ENCODE measurements around the gene PTPRN2.
"Not testable (repeated sequence)": the region's sequence is repeated elsewhere in the genome, so short reads cannot be mapped to it uniquely, and the experiment has no call there.

Gene PTPRN2

GRCh38 chr7:158315326-158315725 lies 272.3 kb downstream of the PTPRN2 start:
- DNase-seq: no peak

DNA sequence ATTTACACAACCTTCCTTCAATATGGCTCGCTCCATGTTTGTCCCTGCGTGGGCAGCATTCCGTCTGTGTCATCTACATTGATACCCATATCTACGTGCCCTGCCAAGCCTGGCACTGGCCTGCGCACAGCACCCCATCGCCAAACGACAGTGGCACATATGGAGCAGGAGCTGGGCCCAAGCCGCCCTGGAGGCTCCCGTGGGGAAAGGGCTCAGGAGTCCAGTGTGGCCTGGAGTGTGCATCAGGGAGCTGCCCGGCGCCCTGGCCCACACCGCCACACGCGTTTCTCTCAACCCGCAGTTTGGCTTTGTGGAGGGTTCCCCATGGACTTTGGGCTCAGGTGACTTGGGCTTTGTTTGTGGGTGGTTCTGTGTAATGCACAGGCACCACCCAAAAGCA lies 273.2 kb downstream of the PTPRN2 start:
- no peak for DNase-seq

- DNase-seq: no peak
These were observed 273.7 kb downstream of the PTPRN2 start for GRCh38 chr7:158313931-158314330.

DNA sequence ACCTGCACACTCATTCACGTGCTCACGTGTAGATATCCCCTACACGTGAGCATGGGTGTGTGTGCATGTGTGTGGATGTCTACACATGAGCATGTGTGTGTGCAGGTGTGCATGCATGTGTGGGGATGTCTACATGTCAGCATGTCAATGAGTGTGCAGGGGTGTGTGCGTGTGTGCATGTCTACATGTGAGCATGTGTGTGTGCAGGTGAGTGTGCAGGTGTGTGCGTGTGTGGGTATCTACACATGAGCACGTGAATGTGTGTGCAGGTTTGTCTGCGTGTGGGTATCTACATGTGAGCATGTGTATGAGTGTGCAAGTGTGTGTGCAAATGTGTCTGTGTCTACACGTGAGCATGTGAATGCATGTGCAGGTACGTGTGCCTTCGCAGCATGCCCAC lies 274.8 kb downstream of the PTPRN2 start:
- DNase-seq: no peak

DNA sequence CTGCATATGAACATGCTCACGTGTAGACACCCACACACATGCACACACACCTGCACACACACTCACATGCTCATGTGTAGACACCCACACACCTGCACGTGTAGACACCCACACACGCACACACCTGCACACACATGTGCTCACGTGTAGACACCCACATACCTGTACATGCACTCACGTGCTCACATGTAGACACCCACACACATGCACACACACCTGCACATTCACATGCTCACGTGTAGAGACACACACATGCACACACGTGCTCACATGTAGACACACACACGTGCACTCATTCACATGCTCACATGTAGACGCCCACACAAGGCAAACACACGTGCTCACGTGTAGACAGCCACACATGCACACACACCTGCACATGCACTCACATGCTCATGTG lies 275.8 kb downstream of the PTPRN2 start:
- no peak for DNase-seq

GRCh38 chr7:158310924-158311666 lies 276.5 kb downstream of the PTPRN2 start:
- DNase-seq: no peak

DNA sequence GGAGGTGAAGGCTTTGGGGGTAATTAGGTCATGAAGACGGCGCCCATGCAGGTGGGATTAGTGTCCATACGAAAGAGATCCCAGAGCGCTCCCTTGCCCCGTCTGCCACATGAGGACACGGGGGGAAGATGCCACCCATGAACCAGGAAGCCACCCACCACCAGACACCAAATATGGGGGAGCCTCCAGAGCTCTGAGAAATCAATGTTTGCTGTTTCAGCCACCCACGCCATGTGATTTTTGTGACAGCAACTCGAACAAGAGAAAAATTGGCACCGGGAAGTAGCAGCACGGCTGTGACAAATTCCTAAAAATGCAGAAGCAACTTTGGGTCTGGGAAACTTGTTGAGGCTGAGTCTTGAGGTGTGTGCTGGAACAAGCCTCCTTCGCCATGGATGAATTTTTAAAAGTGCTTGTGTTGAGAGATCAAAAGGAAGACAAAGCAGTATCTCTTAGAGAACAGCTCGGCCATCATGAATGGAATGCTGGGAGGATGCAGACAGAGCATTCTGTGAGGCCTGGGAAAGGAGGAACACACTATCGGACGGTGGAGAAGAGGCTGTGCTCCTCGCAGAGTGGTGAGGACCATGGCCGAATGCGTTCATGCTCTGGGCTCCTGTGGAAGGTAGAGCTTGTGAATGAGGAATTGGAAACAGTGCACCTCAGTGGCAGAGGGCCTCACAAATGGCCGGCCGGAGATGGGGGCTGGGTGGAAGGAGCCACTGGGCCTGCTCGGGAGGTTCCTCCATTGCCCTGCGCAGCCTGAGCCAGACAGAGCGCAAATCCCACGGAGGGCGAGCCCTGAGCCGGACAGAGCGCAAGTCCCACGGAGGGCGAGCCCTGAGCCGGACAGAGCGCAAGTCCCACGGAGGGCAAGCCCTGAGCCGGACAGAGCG lies 277.5 kb downstream of the PTPRN2 start:
- DNase-seq: no peak

DNA sequence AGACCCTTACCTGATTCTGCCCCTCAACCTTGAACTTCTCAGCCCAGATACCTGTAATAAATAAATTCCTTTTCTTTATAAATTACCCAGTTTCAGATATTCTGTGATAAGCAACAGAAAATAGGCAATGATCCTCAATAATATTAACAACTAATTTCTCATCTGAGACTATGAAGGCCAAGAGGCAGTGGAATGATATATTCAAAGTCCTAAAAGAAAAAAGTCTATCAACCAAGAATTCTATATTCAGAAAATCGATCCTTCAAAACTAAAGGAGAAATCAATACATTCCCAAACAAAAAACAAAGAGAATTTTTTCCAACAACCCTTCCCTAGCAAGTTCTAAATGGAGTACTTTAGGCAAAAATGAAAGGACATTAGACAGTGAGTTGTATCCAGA lies 279.6 kb downstream of the PTPRN2 start:
- DNase-seq: no peak

DNA sequence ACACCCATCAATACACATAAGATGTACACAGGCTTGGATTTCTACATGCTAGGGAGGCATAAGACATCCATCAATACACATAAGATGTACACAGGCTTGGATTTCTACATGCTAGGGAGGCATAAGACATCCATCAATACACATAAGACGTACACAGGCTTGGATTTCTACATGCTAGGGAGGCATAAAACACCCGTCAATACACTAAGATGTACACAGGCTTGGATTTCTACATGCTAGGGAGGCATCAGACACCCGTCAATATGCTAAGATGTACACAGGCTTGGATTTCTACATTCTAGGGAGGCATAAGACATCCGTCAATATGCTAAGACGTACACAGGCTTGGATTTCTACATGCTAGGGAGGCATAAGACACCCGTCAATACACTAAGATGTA lies 283.6 kb downstream of the PTPRN2 start:
- DNase-seq: not testable (repeated sequence)

DNA sequence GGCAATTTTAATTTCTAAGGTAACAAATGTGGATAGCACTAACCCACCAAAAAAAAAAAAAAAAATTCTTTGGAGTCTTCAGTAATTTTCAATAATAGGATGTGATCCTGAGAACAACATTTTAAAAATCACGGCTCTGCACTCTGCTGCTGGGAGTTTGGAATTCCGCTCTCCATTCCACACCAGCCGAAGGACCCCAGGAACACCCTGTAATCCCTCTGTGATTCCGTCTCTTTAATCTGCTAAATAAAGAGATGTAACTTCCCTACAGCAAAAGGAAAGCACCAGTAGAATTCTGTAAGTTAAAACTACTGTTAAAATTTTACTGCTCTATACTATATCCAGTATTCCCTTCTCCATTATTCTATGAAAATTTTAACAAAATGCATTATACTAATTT lies 284.5 kb downstream of the PTPRN2 start:
- DNase-seq: no peak

DNA sequence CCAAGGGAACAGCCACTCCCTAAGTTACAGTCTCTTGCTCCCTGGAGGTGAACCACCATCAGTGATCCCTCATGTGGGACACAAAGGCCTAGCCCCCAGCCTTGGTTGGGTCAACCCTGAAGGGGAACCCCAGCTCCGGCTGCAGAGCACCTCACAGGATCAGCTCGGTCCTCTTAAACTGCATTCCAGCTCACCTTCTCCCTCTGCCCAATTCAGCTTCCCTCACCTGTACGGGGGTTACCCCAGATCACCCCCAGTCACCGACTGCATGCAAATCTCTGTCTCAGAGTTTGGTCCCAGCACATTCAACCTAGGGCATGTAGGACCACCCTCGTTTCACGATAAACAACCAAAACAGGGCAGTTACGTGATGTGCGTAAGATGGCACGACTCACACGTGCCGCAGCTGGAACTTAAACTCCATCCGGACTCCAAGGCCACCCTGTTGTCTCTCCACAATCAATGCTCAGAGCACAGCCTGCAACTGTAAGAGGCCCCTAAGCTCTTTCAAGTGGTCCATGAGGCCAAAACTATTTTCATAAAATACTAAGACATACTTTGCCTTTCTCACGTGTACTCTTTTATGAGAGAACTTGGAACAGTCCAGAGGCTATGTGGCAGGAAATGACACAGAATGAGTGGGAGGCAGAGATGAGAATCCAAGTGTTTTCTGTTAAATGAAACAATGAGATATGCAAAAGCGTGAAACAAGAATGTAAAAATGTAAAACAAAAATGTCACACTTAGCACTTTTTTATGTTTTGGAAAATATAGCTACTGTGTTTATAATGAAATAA lies 285.2 kb downstream of the PTPRN2 start:
- DNase-seq: no peak

DNA sequence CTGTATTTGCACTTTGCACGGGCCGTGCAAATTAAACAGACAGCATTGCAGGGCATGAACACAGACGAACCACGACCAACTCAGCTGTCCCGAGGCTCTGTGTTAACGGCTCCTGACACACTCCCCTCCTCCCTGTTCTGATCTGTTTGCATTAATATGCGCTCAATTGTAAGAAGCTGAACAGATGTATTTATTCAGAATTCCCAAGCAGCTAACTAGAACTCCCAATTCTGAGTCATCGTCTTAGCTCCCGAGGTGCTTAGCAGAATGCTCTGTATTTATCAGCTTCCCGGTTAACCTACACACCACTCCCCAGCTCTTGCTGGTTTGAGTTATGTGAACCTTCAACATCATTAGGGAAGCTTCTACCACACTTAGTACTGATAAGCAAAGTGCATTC lies 286.4 kb downstream of the PTPRN2 start:
- no peak for DNase-seq

DNA sequence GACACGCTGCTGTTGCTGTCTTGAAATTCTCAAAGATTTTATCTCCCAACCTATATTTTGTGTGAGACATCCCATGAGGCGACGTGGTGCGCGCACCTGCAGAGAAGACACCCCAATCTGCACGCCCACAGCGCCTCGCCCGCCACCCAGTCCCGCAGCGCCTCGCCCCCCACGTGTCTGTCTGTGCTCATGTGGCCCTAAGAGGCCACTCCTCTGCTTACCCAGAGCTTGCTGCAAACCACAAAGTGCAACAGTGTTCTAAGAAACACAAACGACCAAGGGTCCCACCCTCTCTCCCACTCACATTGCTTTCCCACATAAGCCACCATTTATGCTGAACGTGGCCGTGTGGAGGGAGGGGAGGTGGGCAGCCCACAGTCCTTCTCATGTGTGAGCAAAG lies 287.2 kb downstream of the PTPRN2 start:
- no peak for DNase-seq

- no peak for DNase-seq
These were observed 288.0 kb downstream of the PTPRN2 start for GRCh38 chr7:158299607-158300006.

- no peak for DNase-seq
These were observed 290.9 kb downstream of the PTPRN2 start for GRCh38 chr7:158296798-158297104.

DNA sequence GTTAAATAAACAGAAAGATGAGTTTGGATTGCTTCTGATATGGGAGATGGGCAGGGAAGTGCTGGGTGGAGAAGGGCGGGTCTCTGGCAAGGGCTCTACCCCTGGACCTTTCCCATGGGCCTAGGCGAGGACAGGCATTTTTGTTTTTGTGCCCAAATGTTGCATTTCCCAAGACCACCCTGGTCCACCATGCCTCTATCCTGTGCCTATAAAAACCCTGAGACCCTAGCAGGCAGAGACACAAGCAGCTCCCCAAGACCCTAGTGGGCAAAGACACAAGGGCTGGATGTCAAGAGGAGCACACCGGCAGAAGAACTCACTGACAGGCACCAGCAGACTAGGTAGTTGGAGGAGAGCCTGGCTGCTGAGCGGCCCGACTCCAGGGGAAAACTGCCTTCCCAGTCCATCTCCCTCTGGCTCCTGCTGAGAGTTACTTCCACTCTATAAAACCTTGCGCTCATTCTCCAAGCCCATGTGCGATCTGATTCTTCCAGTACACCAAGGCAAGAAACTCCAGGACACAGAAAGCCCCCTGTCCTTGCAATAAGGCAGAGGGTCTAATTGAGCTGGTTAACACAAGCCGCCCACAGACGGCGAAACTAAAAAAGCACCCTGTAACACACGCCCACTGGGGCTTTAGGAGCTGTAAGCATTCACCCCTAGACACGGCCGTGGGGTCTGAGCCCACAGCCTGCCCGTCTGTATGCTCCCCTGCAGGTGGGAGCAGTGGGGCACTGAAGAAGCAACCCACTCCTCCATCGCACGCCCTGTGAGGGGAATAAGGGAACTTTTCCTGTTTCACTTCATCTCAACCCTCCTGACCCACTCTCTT lies 291.4 kb downstream of the PTPRN2 start:
- no peak for DNase-seq

GRCh38 chr7:158294468-158295215 lies 293.0 kb downstream of the PTPRN2 start:
- not testable (repeated sequence) for DNase-seq

DNA sequence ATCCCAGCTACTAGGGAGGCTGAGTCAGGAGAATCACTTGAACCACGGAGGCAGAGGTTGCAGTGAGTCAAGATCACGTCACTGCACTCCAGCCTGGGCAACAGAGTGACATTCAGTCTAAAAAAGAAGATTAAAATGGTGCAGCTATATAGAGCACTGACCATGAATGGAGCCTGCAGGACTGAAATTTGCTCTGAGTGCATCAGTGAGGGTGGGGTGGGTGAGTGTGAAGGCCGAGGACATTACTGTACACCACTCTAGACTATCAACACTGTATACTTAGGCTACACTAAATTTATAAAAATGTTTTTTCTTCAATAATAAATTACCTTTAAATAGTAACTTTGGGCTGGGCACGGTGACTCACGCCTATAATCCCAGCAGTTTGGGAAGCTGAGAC lies 294.7 kb downstream of the PTPRN2 start:
- DNase-seq: no peak

- no peak for DNase-seq
These were observed 295.6 kb downstream of the PTPRN2 start for GRCh38 chr7:158291998-158292397.

DNA sequence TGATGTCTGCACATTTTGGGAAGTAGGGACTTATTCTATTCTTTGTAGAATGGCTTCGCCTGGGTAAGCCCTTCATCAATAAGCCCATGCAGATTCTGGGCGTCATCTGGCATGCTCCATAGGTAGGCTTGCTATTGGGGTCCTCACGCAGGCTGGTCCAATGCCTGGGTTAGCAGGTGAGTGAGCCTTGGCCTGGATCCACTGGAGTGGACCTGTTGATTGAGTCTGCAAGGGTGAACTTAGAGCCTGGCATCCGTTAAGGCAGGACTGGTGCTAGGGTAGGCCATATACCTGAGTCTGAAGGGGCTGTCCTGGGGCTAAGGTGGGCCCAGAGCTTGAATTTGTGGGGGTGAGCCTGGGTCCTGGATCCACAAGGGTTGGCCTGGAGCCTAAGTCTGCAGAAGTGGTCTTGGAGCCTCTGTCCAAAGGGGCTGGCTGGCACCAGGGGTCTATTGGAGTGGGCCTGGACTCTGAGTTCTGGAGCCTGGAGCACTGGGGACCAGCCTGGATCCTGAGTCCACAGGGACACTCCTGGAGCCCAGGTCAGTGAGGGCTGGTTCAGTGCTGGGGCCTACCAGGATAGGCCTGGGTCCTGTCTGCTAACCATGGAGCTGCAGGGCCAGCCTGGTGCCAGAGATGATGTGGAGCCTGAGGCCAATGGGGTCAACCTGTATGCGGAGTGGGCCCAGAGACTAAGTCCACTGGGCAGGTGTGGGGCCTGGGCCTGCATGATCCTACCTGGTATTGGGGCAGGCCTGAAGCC lies 297.7 kb downstream of the PTPRN2 start:
- no peak for DNase-seq

DNA sequence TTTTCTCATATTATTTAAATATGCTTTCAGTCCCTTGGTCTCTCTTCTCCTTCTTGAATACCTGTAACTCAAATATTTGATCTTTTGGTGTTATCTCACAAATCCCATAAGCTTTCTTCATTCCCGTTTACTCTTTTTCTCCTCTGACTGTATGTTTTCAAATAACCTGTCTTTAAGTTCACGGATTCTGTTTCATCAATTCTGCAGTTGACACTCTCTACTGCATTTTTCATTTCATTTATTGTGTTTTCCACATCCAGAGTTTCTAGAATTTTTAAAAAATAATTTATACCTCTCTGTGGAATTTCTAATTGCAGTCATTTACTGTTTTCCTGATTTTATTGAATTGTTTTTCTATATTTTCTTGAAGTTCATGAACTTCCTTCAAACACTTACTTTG lies 298.4 kb downstream of the PTPRN2 start:
- no peak for DNase-seq
